ENCODE data around the gene HEPACAM2.

The HEPACAM2 gene

DNA sequence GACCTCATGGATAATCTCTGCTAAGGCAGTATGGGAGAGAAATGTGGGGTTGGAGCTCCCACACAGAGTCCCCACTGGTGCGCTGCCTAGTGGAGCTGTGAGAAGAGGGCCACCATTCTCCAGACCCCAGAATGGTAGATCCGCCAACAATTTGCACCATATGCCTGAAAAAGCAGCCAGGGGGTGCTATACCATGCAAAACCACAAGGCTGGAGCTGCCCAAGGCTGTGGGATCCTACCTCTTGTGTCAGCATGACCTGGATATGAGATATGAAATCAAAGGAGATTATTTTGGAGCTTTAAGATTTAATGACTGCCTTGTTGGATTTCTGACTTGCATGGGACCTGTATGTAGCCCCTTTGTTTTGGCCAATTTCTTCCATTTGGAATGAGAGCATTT, 51.0 kb downstream of the HEPACAM2 start:
- H3K27ac ChIP-seq (ENCODE audit: low read depth, low read length): no peak overlapping the region
- no peak overlapping the region for H3K9ac ChIP-seq (ENCODE audit: low read depth in 1 of 2, low read length in 2 of 2)
- no peaks in the 10 kb centered on the region for H3K36me3 ChIP-seq (ENCODE audit: control insufficient read depth in 1 of 2, insufficient read depth in 2 of 2, low read length in 2 of 2)
- peaks cover 0 to 10% of the 10 kb centered on the region in 2 donors for H3K27me3 ChIP-seq (ENCODE audit: control insufficient read depth in 1 of 2, insufficient read depth in 2 of 2, low read length in 2 of 2)
- peaks cover 3 to 18% of the 10 kb centered on the region in 2 donors for H3K9me3 ChIP-seq (ENCODE audit: control insufficient read depth in 1 of 2, low read length in 2 of 2)
- no peaks in the 10 kb centered on the region for H3K4me1 ChIP-seq (ENCODE audit: control insufficient read depth in 1 of 2, insufficient read depth in 2 of 2, low read length in 2 of 2)
- no peak overlapping the region for H3K4me3 ChIP-seq (ENCODE audit: low read depth in 1 of 2, low read length in 2 of 2)

GRCh38 chr7:93172683-93173082, 53.6 kb downstream of the HEPACAM2 start:
- Histone ChIP-seq H3K9ac (ENCODE audit: low read depth in 1 of 2, low read length in 2 of 2) (no peak overlapping the region), H3K36me3 (ENCODE audit: control insufficient read depth in 1 of 2, insufficient read depth in 2 of 2, low read length in 2 of 2) (no peaks in the 10 kb centered on the region), H3K9me3 (ENCODE audit: control insufficient read depth in 1 of 2, low read length in 2 of 2) (peaks cover 3 to 18% of the 10 kb centered on the region in 2 donors), H3K4me1 (ENCODE audit: control insufficient read depth in 1 of 2, insufficient read depth in 2 of 2, low read length in 2 of 2) (no peaks in the 10 kb centered on the region), H3K27ac (ENCODE audit: low read depth, low read length) (no peak overlapping the region), H3K4me3 (ENCODE audit: low read depth in 1 of 2, low read length in 2 of 2) (no peak overlapping the region), H3K27me3 (ENCODE audit: control insufficient read depth in 1 of 2, insufficient read depth in 2 of 2, low read length in 2 of 2) (peaks cover 0 to 6% of the 10 kb centered on the region in 2 donors)

GRCh38 chr7:93171606-93172226, 54.6 kb downstream of the HEPACAM2 start:
- Histone ChIP-seq H3K4me3 (ENCODE audit: low read depth in 1 of 2, low read length in 2 of 2) (no peak overlapping the region), H3K27me3 (ENCODE audit: control insufficient read depth in 1 of 2, insufficient read depth in 2 of 2, low read length in 2 of 2) (no peaks in the 10 kb centered on the region), H3K27ac (ENCODE audit: low read depth, low read length) (no peak overlapping the region), H3K9me3 (ENCODE audit: control insufficient read depth in 1 of 2, low read length in 2 of 2) (peaks cover 3 to 18% of the 10 kb centered on the region in 2 donors), H3K36me3 (ENCODE audit: control insufficient read depth in 1 of 2, insufficient read depth in 2 of 2, low read length in 2 of 2) (no peaks in the 10 kb centered on the region), H3K4me1 (ENCODE audit: control insufficient read depth in 1 of 2, insufficient read depth in 2 of 2, low read length in 2 of 2) (no peaks in the 10 kb centered on the region), H3K9ac (ENCODE audit: low read depth in 1 of 2, low read length in 2 of 2) (no peak overlapping the region)

DNA sequence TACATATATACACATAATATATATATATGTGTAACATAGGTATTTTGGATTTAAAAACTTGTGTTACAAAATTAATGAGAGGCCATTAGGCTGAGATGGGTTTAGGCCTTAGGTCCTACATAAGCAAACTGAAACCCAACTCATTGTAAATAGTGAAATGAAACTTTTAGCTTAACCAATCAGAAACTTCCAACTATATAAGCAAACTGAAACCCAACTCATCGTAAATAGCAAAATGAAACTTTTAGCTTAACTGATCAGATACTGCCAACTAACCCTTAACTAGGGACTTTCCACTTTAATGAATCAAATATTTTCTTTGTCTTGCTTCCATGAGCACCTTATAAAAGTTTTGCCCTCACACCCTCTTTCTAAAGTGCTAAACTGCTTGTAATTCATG, 60.8 kb downstream of the HEPACAM2 start:
- Histone ChIP-seq H3K27ac (ENCODE audit: low read depth, low read length) (no peak overlapping the region), H3K9me3 (ENCODE audit: control insufficient read depth in 1 of 2, low read length in 2 of 2) (no peaks in the 10 kb centered on the region), H3K9ac (ENCODE audit: low read depth in 1 of 2, low read length in 2 of 2) (no peak overlapping the region), H3K4me3 (ENCODE audit: low read depth in 1 of 2, low read length in 2 of 2) (no peak overlapping the region), H3K36me3 (ENCODE audit: control insufficient read depth in 1 of 2, insufficient read depth in 2 of 2, low read length in 2 of 2) (no peaks in the 10 kb centered on the region), H3K27me3 (ENCODE audit: control insufficient read depth in 1 of 2, insufficient read depth in 2 of 2, low read length in 2 of 2) (no peaks in the 10 kb centered on the region), H3K4me1 (ENCODE audit: control insufficient read depth in 1 of 2, insufficient read depth in 2 of 2, low read length in 2 of 2) (no peaks in the 10 kb centered on the region)

GRCh38 chr7:93164766-93165165, 61.5 kb downstream of the HEPACAM2 start:
- Histone ChIP-seq H3K4me3 (ENCODE audit: low read depth in 1 of 2, low read length in 2 of 2) (no peak overlapping the region), H3K27ac (ENCODE audit: low read depth, low read length) (no peak overlapping the region), H3K9me3 (ENCODE audit: control insufficient read depth in 1 of 2, low read length in 2 of 2) (no peaks in the 10 kb centered on the region), H3K27me3 (ENCODE audit: control insufficient read depth in 1 of 2, insufficient read depth in 2 of 2, low read length in 2 of 2) (no peaks in the 10 kb centered on the region), H3K9ac (ENCODE audit: low read depth in 1 of 2, low read length in 2 of 2) (no peak overlapping the region), H3K4me1 (ENCODE audit: control insufficient read depth in 1 of 2, insufficient read depth in 2 of 2, low read length in 2 of 2) (no peaks in the 10 kb centered on the region), H3K36me3 (ENCODE audit: control insufficient read depth in 1 of 2, insufficient read depth in 2 of 2, low read length in 2 of 2) (no peaks in the 10 kb centered on the region)

GRCh38 chr7:93161181-93161762, 65.0 kb downstream of the HEPACAM2 start:
- H3K9me3 ChIP-seq (ENCODE audit: control insufficient read depth in 1 of 2, low read length in 2 of 2): no peaks in the 10 kb centered on the region
- H3K4me3 ChIP-seq (ENCODE audit: low read depth in 1 of 2, low read length in 2 of 2): no peak overlapping the region
- H3K36me3 ChIP-seq (ENCODE audit: control insufficient read depth in 1 of 2, insufficient read depth in 2 of 2, low read length in 2 of 2): no peaks in the 10 kb centered on the region
- no peak overlapping the region for H3K9ac ChIP-seq (ENCODE audit: low read depth in 1 of 2, low read length in 2 of 2)
- H3K27ac ChIP-seq (ENCODE audit: low read depth, low read length): no peak overlapping the region
- H3K27me3 ChIP-seq (ENCODE audit: control insufficient read depth in 1 of 2, insufficient read depth in 2 of 2, low read length in 2 of 2): no peaks in the 10 kb centered on the region
- no peaks in the 10 kb centered on the region for H3K4me1 ChIP-seq (ENCODE audit: control insufficient read depth in 1 of 2, insufficient read depth in 2 of 2, low read length in 2 of 2)

DNA sequence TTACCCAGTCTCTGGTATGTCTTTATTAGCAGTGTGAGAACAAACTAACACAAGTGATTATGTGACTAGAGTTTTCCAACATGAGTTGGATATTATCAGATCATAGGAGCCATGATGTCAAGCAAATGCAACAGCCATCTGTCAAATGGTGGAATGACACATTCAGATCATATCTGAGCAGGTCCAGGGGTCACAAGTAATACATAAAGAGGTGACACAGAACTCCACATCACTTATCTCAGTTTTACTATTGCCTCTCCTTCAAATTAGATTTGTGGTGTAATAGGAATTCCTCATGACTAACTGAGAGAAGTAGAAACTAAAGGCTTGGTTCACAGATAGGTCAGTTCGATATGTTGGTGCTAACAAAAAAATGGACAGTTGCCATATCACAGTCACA, 65.9 kb downstream of the HEPACAM2 start:
- no peaks in the 10 kb centered on the region for H3K36me3 ChIP-seq (ENCODE audit: control insufficient read depth in 1 of 2, insufficient read depth in 2 of 2, low read length in 2 of 2)
- no peak overlapping the region for H3K9ac ChIP-seq (ENCODE audit: low read depth in 1 of 2, low read length in 2 of 2)
- H3K4me3 ChIP-seq (ENCODE audit: low read depth in 1 of 2, low read length in 2 of 2): no peak overlapping the region
- H3K27me3 ChIP-seq (ENCODE audit: control insufficient read depth in 1 of 2, insufficient read depth in 2 of 2, low read length in 2 of 2): no peaks in the 10 kb centered on the region
- no peak overlapping the region for H3K27ac ChIP-seq (ENCODE audit: low read depth, low read length)
- no peaks in the 10 kb centered on the region for H3K9me3 ChIP-seq (ENCODE audit: control insufficient read depth in 1 of 2, low read length in 2 of 2)
- no peaks in the 10 kb centered on the region for H3K4me1 ChIP-seq (ENCODE audit: control insufficient read depth in 1 of 2, insufficient read depth in 2 of 2, low read length in 2 of 2)

- Histone ChIP-seq H3K9me3 (ENCODE audit: control insufficient read depth in 1 of 2, low read length in 2 of 2) (no peaks in the 10 kb centered on the region), H3K36me3 (ENCODE audit: control insufficient read depth in 1 of 2, insufficient read depth in 2 of 2, low read length in 2 of 2) (no peaks in the 10 kb centered on the region), H3K9ac (ENCODE audit: low read depth in 1 of 2, low read length in 2 of 2) (no peak overlapping the region), H3K27ac (ENCODE audit: low read depth, low read length) (no peak overlapping the region), H3K27me3 (ENCODE audit: control insufficient read depth in 1 of 2, insufficient read depth in 2 of 2, low read length in 2 of 2) (no peaks in the 10 kb centered on the region), H3K4me3 (ENCODE audit: low read depth in 1 of 2, low read length in 2 of 2) (no peak overlapping the region), H3K4me1 (ENCODE audit: control insufficient read depth in 1 of 2, insufficient read depth in 2 of 2, low read length in 2 of 2) (no peaks in the 10 kb centered on the region)
Observed at GRCh38 chr7:93159490-93159889, 66.8 kb downstream of the HEPACAM2 start.

DNA sequence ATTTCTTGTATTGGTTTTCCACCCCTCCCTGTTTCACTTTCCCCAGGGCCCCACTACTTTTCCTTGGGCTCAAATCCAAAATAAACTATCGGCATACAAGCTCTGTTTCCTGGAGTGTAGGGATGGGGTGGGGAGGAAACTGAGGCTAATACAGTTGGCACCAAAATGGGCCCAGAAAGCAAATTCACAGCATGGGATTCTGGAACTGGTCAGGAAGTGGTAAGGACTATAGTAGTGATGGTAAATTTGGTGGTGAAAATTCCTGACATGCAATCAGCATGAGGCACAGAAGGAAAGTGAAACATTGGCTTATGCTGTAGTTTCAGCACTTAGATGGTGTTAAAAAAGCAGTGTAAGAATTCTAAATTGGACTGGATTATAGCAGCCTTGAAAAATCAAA, 69.4 kb downstream of the HEPACAM2 start:
- no peaks in the 10 kb centered on the region for H3K27me3 ChIP-seq (ENCODE audit: control insufficient read depth in 1 of 2, insufficient read depth in 2 of 2, low read length in 2 of 2)
- no peaks in the 10 kb centered on the region for H3K9me3 ChIP-seq (ENCODE audit: control insufficient read depth in 1 of 2, low read length in 2 of 2)
- H3K36me3 ChIP-seq (ENCODE audit: control insufficient read depth in 1 of 2, insufficient read depth in 2 of 2, low read length in 2 of 2): no peaks in the 10 kb centered on the region
- H3K4me3 ChIP-seq (ENCODE audit: low read depth in 1 of 2, low read length in 2 of 2): no peak overlapping the region
- no peak overlapping the region for H3K9ac ChIP-seq (ENCODE audit: low read depth in 1 of 2, low read length in 2 of 2)
- no peak overlapping the region for H3K27ac ChIP-seq (ENCODE audit: low read depth, low read length)
- H3K4me1 ChIP-seq (ENCODE audit: control insufficient read depth in 1 of 2, insufficient read depth in 2 of 2, low read length in 2 of 2): no peaks in the 10 kb centered on the region

DNA sequence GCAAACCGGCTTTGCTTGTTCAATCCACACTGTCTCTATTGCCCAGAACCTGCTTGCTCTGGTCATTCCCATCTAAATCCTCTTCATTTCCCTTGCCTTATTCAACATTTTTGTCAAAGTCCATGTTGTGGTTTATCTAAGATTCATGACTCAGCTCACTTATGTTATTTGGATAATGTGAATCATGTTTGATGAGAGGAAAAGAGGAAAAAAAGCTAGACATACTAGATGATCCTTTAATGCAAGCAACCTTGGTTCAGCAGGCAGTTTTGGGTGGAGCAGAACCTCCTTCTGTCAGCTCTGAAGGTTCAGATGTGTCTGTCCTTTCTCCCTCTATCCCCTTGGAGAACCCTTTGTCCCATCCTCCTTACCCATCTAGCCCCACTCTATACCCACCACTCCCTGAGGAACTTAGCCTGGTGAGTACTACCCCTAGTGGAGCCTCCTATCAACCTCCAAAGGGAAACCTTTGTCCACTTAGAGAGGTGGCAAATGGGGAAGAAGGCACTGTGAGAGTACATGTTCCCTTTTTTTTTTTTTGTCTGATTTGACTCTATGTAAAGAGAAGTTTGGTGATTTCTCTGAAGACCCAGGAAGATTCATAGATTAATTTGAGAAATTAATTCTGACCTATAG, 76.0 kb downstream of the HEPACAM2 start:
- Histone ChIP-seq H3K4me1 (ENCODE audit: control insufficient read depth in 1 of 2, insufficient read depth in 2 of 2, low read length in 2 of 2) (peaks cover 4 to 18% of the 10 kb centered on the region in 2 donors), H3K27ac (ENCODE audit: low read depth, low read length) (no peak overlapping the region), H3K36me3 (ENCODE audit: control insufficient read depth in 1 of 2, insufficient read depth in 2 of 2, low read length in 2 of 2) (peaks cover 0 to 1% of the 10 kb centered on the region in 2 donors), H3K9ac (ENCODE audit: low read depth in 1 of 2, low read length in 2 of 2) (no peak overlapping the region), H3K27me3 (ENCODE audit: control insufficient read depth in 1 of 2, insufficient read depth in 2 of 2, low read length in 2 of 2) (no peaks in the 10 kb centered on the region), H3K9me3 (ENCODE audit: control insufficient read depth in 1 of 2, low read length in 2 of 2) (no peaks in the 10 kb centered on the region), H3K4me3 (ENCODE audit: low read depth in 1 of 2, low read length in 2 of 2) (no peak overlapping the region)
